Measurements from ENCODE around the gene PDCL2. TPM values are rescaled to one million over a fixed set of nuclear protein-coding genes. Genes with fewer than 3 reads are reported as not detected.
A peak's percentile ranks its signal among the peaks of the same experiment; 100 is the strongest.

The PDCL2 gene
- total and polyA plus RNA-seq, 9 of the 15 experiments (the other 6 are each of a cell fraction or from before 2014, with no cell fraction given) = 0.62 to 2.5 (median 1.2) TPM

- TF ChIP-seq NR2C1 (IDR thresholded peaks at IDR 0.05) (no peak), NR2C1 (tag; IDR thresholded peaks at IDR 0.05) (no peak), SIRT6 (IDR thresholded peaks at IDR 0.05; ENCODE audit: low read depth, low read length) (no peak), ARID1B (IDR thresholded peaks at IDR 0.05) (peak; percentile 63), POLR2AphosphoS5 (IDR thresholded peaks at IDR 0.05; ENCODE audit: control insufficient read depth, insufficient read depth, low read depth, low read length) (no peak), HSF4 (CRISPR knock-in tag; IDR thresholded peaks at IDR 0.05; ENCODE audit: borderline replicate concordance) (no peak), ZNF444 (CRISPR knock-in tag; IDR thresholded peaks at IDR 0.05) (no peak), SRSF7 (optimal IDR thresholded peaks at IDR 0.05; ENCODE audit: low read depth, low read length) (no peak), FOXA1 (IDR thresholded peaks at IDR 0.05; ENCODE audit: borderline replicate concordance) (no peak), ZBED1 (IDR thresholded peaks at IDR 0.05) (no peak), GATAD2A (IDR thresholded peaks at IDR 0.05) (0 out of 2 replicates have a peak, but pooled peaks have one; percentile 51), KLF16 (IDR thresholded peaks at IDR 0.05) (0 out of 2 replicates have a peak, but pooled peaks have one; percentile 8), ZBTB2 (IDR thresholded peaks at IDR 0.05) (peak; percentile 12; the same call in 1 of the 2 replicates), TFAP4 (CRISPR knock-in tag; IDR thresholded peaks at IDR 0.05; ENCODE audit: borderline replicate concordance) (no peak), EP300 (IDR thresholded peaks at IDR 0.05; ENCODE audit: low read length) (0 out of 2 replicates have a peak, but pooled peaks have one; percentile 17), THRAP3 (IDR thresholded peaks at IDR 0.05; ENCODE audit: borderline replicate concordance) (no peak), CBFB (CRISPR knock-in tag; IDR thresholded peaks at IDR 0.05) (no peak), ARNT (IDR thresholded peaks at IDR 0.05) (no peak)
- TF ChIP-seq, protein P1, sequence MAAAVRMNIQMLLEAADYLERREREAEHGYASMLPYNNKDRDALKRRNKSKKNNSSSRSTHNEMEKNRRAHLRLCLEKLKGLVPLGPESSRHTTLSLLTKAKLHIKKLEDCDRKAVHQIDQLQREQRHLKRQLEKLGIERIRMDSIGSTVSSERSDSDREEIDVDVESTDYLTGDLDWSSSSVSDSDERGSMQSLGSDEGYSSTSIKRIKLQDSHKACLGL (CRISPR knock-in tag; IDR thresholded peaks at IDR 0.05; ENCODE audit: borderline replicate concordance, poor library complexity, severe bottlenecking) = no peak
- TF ChIP-seq, protein P2, sequence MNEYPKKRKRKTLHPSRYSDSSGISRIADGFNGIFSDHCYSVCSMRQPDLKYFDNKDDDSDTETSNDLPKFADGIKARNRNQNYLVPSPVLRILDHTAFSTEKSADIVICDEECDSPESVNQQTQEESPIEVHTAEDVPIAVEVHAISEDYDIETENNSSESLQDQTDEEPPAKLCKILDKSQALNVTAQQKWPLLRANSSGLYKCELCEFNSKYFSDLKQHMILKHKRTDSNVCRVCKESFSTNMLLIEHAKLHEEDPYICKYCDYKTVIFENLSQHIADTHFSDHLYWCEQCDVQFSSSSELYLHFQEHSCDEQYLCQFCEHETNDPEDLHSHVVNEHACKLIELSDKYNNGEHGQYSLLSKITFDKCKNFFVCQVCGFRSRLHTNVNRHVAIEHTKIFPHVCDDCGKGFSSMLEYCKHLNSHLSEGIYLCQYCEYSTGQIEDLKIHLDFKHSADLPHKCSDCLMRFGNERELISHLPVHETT (CRISPR knock-in tag; conservative IDR thresholded peaks at IDR 0.05 in 1 of 2, IDR thresholded peaks at IDR 0.05 in 1 of 2) = no peak
- TF ChIP-seq, protein P3, sequence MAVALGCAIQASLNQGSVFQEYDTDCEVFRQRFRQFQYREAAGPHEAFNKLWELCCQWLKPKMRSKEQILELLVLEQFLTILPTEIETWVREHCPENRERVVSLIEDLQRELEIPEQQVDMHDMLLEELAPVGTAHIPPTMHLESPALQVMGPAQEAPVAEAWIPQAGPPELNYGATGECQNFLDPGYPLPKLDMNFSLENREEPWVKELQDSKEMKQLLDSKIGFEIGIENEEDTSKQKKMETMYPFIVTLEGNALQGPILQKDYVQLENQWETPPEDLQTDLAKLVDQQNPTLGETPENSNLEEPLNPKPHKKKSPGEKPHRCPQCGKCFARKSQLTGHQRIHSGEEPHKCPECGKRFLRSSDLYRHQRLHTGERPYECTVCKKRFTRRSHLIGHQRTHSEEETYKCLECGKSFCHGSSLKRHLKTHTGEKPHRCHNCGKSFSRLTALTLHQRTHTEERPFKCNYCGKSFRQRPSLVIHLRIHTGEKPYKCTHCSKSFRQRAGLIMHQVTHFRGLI (CRISPR knock-in tag; IDR thresholded peaks at IDR 0.05) = no peak
Observed at GRCh38 chr4:55543858-55544257, 48.2 kb downstream of the PDCL2 start (continued).

Measured in K562 (cell line).